Vagina (tissue), 2 donors: ENCODE data around the gene ACOX2.

Experiments
- POLR2A ChIP-seq, 2 donors: fragments of 450-650 bp; IDR thresholded peaks; one replicate each; pipeline ENCODE4 v1.6.1; 2017; ENCODE audit warnings: antibody characterized with exemption in 2 of 2, mild to moderate bottlenecking in 2 of 2, moderate library complexity in 2 of 2
- TF ChIP-seq, protein P1 (sequence below), 3 experiments: fragments of 450-650 bp in 2 of 3; fragments of 200-600 bp in 1 of 3; sonication (generic) in 1 of 3; IDR thresholded peaks; one replicate each; pipeline ENCODE4 v1.5.1; 2017 to 2019; ENCODE audit warnings: antibody characterized with exemption in 3 of 3, mild to moderate bottlenecking in 2 of 3, moderate library complexity in 2 of 3

DNA sequence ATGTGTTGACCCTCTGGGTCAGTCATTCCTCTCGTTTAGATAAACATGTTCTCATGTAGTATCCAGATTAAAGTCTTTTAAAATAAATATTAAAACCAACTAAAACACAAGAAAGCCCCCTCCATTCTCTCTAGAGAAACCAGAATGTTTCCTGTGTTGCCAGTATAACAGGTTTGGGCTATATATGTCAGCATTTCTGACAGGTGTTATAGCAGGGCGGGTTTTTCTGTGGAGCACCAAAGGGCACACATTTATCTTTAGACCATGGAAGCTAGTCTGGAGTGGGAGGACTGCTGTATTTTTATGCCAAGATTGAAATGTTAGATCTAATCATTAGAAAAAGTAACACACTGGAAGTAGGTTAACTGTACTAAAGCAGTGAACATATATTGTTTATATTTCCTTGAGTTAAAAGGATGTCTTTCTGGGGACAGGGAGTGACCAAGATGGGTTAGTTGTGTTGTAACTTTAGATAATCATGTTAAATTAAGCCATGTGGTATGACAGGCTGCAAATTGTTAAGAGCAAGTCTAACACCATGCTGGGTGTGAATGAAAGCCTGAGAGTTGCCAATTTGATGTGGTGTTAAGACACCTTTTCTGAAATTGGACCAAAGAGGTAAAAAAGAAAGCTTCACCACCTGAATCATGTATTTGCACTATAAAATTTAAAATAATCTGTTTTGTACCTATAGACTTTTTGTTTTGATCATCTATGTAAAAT lies 29.5 kb downstream of the ACOX2 start:
- TF ChIP-seq, protein P1, sequence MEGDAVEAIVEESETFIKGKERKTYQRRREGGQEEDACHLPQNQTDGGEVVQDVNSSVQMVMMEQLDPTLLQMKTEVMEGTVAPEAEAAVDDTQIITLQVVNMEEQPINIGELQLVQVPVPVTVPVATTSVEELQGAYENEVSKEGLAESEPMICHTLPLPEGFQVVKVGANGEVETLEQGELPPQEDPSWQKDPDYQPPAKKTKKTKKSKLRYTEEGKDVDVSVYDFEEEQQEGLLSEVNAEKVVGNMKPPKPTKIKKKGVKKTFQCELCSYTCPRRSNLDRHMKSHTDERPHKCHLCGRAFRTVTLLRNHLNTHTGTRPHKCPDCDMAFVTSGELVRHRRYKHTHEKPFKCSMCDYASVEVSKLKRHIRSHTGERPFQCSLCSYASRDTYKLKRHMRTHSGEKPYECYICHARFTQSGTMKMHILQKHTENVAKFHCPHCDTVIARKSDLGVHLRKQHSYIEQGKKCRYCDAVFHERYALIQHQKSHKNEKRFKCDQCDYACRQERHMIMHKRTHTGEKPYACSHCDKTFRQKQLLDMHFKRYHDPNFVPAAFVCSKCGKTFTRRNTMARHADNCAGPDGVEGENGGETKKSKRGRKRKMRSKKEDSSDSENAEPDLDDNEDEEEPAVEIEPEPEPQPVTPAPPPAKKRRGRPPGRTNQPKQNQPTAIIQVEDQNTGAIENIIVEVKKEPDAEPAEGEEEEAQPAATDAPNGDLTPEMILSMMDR (IDR thresholded peaks at IDR 0.05): no peak
- no peak for TF ChIP-seq POLR2A (IDR thresholded peaks at IDR 0.05)
